ENCODE data around the gene SLC17A4.

- TF ChIP-seq CBX3 (IDR thresholded peaks at IDR 0.05; ENCODE audit: borderline replicate concordance, low read depth) (no peak), MAX (IDR thresholded peaks at IDR 0.05; ENCODE audit: low read depth, low read length) (no peak), EZH2 (IDR thresholded peaks at IDR 0.05; ENCODE audit: borderline replicate concordance, control insufficient read depth, low read depth, low read length) (no peak), FOXM1 (IDR thresholded peaks at IDR 0.05; ENCODE audit: low read depth, low read length) (no peak), SP1 (IDR thresholded peaks at IDR 0.05; ENCODE audit: low read depth, low read length) (no peak), RUNX3 (IDR thresholded peaks at IDR 0.05; ENCODE audit: low read length) (no peak), POLR2AphosphoS5 (IDR thresholded peaks at IDR 0.05; ENCODE audit: low read length) (no peak), POLR2A (IDR thresholded peaks at IDR 0.05; ENCODE audit: low read depth, low read length) (no peak), CTCF (IDR thresholded peaks at IDR 0.05 in 2 of 3, conservative IDR thresholded peaks at IDR 0.05 in 1 of 3; ENCODE audit: control insufficient read depth in 2 of 3, extremely low read depth in 1 of 3, insufficient read depth in 1 of 3, low read depth in 3 of 3, low read length in 3 of 3) (no peak), RAD21 (IDR thresholded peaks at IDR 0.05; ENCODE audit: insufficient read depth, low read depth, low read length) (no peak), KAT2A (conservative IDR thresholded peaks at IDR 0.05; ENCODE audit: control insufficient read depth, low read depth, low read length) (no peak), BRCA1 (IDR thresholded peaks at IDR 0.05; ENCODE audit: low read depth, low read length) (no peak)
- TF ChIP-seq, protein P1, sequence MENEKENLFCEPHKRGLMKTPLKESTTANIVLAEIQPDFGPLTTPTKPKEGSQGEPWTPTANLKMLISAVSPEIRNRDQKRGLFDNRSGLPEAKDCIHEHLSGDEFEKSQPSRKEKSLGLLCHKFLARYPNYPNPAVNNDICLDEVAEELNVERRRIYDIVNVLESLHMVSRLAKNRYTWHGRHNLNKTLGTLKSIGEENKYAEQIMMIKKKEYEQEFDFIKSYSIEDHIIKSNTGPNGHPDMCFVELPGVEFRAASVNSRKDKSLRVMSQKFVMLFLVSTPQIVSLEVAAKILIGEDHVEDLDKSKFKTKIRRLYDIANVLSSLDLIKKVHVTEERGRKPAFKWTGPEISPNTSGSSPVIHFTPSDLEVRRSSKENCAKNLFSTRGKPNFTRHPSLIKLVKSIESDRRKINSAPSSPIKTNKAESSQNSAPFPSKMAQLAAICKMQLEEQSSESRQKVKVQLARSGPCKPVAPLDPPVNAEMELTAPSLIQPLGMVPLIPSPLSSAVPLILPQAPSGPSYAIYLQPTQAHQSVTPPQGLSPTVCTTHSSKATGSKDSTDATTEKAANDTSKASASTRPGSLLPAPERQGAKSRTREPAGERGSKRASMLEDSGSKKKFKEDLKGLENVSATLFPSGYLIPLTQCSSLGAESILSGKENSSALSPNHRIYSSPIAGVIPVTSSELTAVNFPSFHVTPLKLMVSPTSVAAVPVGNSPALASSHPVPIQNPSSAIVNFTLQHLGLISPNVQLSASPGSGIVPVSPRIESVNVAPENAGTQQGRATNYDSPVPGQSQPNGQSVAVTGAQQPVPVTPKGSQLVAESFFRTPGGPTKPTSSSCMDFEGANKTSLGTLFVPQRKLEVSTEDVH (IDR thresholded peaks at IDR 0.05; ENCODE audit: low read depth, partially characterized antibody): no peak
Observed at GRCh38 chr6:25815194-25815593, 60.7 kb downstream of the SLC17A4 start.

Measured in GM12878 (cell line).